ENCODE measurements around the gene PCNT. TPM values are rescaled to one million over a fixed set of nuclear protein-coding genes. Genes with fewer than 3 reads are reported as not detected.

PCNT gene
- total and polyA plus RNA-seq, 2 of the 8 experiments (the other 6 are each of a cell fraction or from before 2014, with no cell fraction given) = 9.9 to 45.1 TPM

DNA sequence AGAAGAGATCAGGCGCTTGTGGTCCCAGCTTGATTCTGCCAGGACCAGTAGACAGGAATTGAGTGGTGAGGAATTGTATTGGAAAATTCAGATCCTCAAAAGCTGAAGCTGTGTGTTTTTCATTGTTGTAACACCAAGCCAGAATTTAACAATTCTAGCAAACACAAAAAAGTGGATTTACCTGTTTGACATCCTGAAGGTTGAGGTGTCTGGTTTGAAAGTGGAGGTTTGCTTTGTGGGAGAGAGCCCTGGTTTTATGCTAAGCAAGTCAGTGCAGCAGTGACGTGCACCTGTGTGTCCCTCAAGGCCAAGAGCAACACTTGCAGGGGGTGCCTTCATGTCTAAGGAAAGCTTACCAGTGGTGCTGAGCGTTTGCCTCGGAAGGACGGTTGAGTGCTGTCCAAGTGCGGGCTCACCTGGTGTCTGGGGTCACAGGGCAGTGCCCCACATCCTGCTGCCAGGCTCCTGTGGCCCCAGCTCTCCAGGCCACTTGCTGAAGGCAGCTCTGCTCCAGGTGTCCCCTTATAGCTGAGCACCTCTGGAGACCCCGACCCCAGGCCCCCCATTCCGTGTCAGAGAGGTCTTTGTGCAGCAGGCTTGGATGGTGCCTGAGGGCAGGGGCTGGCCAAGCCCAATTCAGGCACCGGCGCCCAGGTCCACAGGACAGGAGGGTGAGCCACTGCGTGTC is 27.7 kb downstream of the PCNT start:
- Histone ChIP-seq H2AFZ (ENCODE audit: low read length) (no peak overlapping the region), H3K23me2 (ENCODE audit: low read depth, low read length) (no peaks in the 10 kb centered on the region), H3K23ac (ENCODE audit: insufficient read length) (no peak overlapping the region), H3K9me3 (ENCODE audit: insufficient read depth in 2 of 2, low read depth in 1 of 2, low read length in 1 of 2) (no peaks in the 10 kb centered on the region), H3K36me3 (ENCODE audit: control insufficient read depth in 2 of 4, insufficient read depth in 4 of 4, low read length in 3 of 4) (peaks cover 33 to 67% (median 61%) of the 10 kb centered on the region in 4 experiments), H2BK5ac (ENCODE audit: low read depth, low read length) (no peak overlapping the region), H2BK120ac (replicated peaks; ENCODE audit: low read depth, low read length) (no peak overlapping the region), H3K79me2 (ENCODE audit: control insufficient read depth in 1 of 2, insufficient read depth in 2 of 2, low read length in 2 of 2) (no peaks in the 10 kb centered on the region), H3K27ac (ENCODE audit: low read depth, low read length) (no peak overlapping the region), H3K4me2 (ENCODE audit: insufficient read depth in 1 of 2, low read depth in 2 of 2, low read length in 2 of 2) (no peak overlapping the region), H4K91ac (replicated peaks; ENCODE audit: insufficient read length, low read length) (no peak overlapping the region), H3K79me1 (ENCODE audit: low read depth, low read length) (no peaks in the 10 kb centered on the region; the same call in 1 of the 2 replicates), H2BK12ac (ENCODE audit: low read depth, low read length) (no peak overlapping the region), H4K5ac (ENCODE audit: insufficient read length, low read depth, low read length) (no peak overlapping the region), H2BK20ac (ENCODE audit: low read length) (no peak overlapping the region), H3K4me3 (ENCODE audit: extremely low read depth in 1 of 4, insufficient read depth in 2 of 4, low read depth in 3 of 4, low read length in 4 of 4) (no peak overlapping the region), H3K9ac (replicated peaks in 1 of 4; ENCODE audit: extremely low read depth in 1 of 4, low read depth in 3 of 4, low read length in 3 of 4) (no peak overlapping the region), H2AK5ac (ENCODE audit: low read depth, low read length) (no peak overlapping the region), H3K18ac (ENCODE audit: extremely low read depth, low read length) (no peak overlapping the region), H2BK15ac (ENCODE audit: low read length) (no peak overlapping the region), H4K20me1 (replicated peaks in 1 of 2; ENCODE audit: control insufficient read depth in 1 of 2, insufficient read depth in 2 of 2, low read length in 2 of 2) (peaks cover 0 to 18% of the 10 kb centered on the region in 2 experiments), H3K27me3 (replicated peaks in 1 of 4; ENCODE audit: control insufficient read depth in 3 of 4, extremely low read depth in 1 of 4, insufficient read depth in 3 of 4, low read length in 3 of 4) (no peaks in the 10 kb centered on the region), H3K4me1 (replicated peaks in 1 of 4; ENCODE audit: control insufficient read depth in 3 of 4, insufficient read depth in 4 of 4, low read length in 3 of 4) (no peaks in the 10 kb centered on the region), H3K14ac (ENCODE audit: insufficient read length) (no peak overlapping the region), H4K8ac (ENCODE audit: extremely low read depth, insufficient read depth, low read length) (no peak overlapping the region), H3K56ac (replicated peaks; ENCODE audit: insufficient read length, low read depth, low read length) (no peak overlapping the region), H3K4ac (replicated peaks; ENCODE audit: insufficient read length, low read depth, low read length) (no peak overlapping the region)
- FAIRE-seq = no peak
- ChIA-PET POLR2A (ENCODE audit: partially characterized antibody) (interaction anchor here (0.6 to 1.0 kb wide), 2 partner anchors 80 to 86 kb away, joined by 3 to 4 read pairs; no protein-coding TSS in a partner anchor), CTCF (ENCODE audit: partially characterized antibody) (interaction anchor here (1.0 to 1.3 kb wide), 2 partner anchors 8 to 26 kb away, joined by 3 to 4 read pairs; a partner anchor contains a TSS)
- 92% methylated on average over 11 of the region's 11 CpGs; no CpG with 5 or more reads in 1 of the 2 experiments for WGBS, 2 experiments (ENCODE audit: extremely low coverage in 1 of 2, insufficient coverage in 1 of 2, insufficient read length in 1 of 2, insufficient replicate concordance in 2 of 2, low coverage in 1 of 2, low lambda C conversion rate in 2 of 2, missing lambda C conversion rate in 1 of 2)
- no peak for TF ChIP-seq CTBP2 (IDR thresholded peaks at IDR 0.05; ENCODE audit: borderline replicate concordance, insufficient read depth, insufficient read length, low read length)
- no peak for TF ChIP-seq RAD21 (IDR thresholded peaks at IDR 0.05 in 1 of 2, conservative IDR thresholded peaks at IDR 0.05 in 1 of 2; ENCODE audit: low read depth in 2 of 2, low read length in 2 of 2)
- DNase-seq (ENCODE audit: low read depth in 1 of 2, low spot score in 2 of 2) = no peak
